Measurements from ENCODE around the gene JSRP1. TPM values are rescaled to one million over a fixed set of nuclear protein-coding genes. Genes with fewer than 3 reads are reported as not detected.

Gene JSRP1
- polyA plus RNA-seq, 1 of the 3 experiments (the other 2 are of a cell fraction): 0.76 TPM

DNA sequence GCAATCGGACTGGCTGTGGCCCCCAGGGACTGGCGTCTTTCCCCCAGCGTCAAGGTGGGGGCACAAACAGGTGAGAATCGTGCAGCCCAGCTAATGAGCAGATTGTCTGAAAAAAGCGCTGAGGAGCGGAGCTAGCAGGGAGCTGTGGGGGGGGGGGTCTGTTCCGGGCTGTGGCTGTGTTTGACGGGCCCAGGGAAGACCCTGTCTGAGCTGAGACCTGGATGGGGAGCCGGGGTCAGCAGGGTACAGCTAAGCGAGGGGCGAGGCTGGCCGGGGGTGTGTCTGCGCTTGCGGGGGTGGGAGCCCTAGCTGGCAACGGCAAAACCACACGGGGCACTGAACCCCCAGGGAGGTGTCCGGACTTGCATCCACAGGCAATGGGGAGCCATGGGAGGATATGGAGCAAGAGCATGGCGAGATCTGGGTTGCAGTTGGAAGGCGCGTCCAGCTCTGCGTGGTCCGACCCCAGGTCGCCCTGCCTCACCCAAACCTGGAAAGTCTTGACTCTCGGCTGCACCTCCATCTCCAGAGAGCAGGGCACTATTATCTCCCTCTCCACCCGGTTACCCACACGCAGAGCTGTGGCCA, 47.1 kb upstream of the JSRP1 start:
- Histone ChIP-seq H3K9me3 (no peaks in the 10 kb centered on the region), H3K9ac (no peak overlapping the region), H4K20me1 (ENCODE audit: insufficient read depth) (no peaks in the 10 kb centered on the region), H3K36me3 (replicated peaks in 1 of 2; ENCODE audit: control insufficient read depth in 1 of 2, insufficient read depth in 2 of 2, low read length in 1 of 2) (no peaks in the 10 kb centered on the region), H3K27me3 (ENCODE audit: insufficient read depth) (no peaks in the 10 kb centered on the region; the same call in 1 of the 2 replicates), H3K4me3 (ENCODE audit: low read depth in 2 of 2, low read length in 1 of 2) (no peak overlapping the region), H2AFZ (ENCODE audit: low read depth) (no peak overlapping the region), H3K4me1 (ENCODE audit: control insufficient read depth in 1 of 2, insufficient read depth in 2 of 2, low read depth in 1 of 2, low read length in 1 of 2) (peaks cover 0 to 2% of the 10 kb centered on the region in 2 experiments; a peak in 1 of 4 replicates), H3K79me2 (ENCODE audit: insufficient read depth) (no peaks in the 10 kb centered on the region), H3K27ac (ENCODE audit: low read depth in 2 of 2, low read length in 1 of 2) (no peak overlapping the region), H3K4me2 (no peak overlapping the region), H3K9me2 (no peaks in the 10 kb centered on the region), H3F3A (replicated peaks; ENCODE audit: insufficient read depth) (no peaks in the 10 kb centered on the region)
- 77% methylated on average over 11 of the region's 26 CpGs for WGBS (ENCODE audit: low lambda C conversion rate)
- no peak for DNase-seq
- TF ChIP-seq NFIC (IDR thresholded peaks at IDR 0.05; ENCODE audit: borderline replicate concordance) (no peak), SIN3A (IDR thresholded peaks at IDR 0.05; ENCODE audit: borderline replicate concordance, low read depth, low read length) (no peak), FOXM1 (IDR thresholded peaks at IDR 0.05; ENCODE audit: low read depth) (no peak), POLR2AphosphoS5 (IDR thresholded peaks at IDR 0.05; ENCODE audit: low read depth, low read length) (no peak), ELF1 (IDR thresholded peaks at IDR 0.05) (no peak), EP300 (IDR thresholded peaks at IDR 0.05; ENCODE audit: borderline replicate concordance in 1 of 2, low read depth in 1 of 2, low read length in 1 of 2) (no peak)
- TF ChIP-seq, protein P1, sequence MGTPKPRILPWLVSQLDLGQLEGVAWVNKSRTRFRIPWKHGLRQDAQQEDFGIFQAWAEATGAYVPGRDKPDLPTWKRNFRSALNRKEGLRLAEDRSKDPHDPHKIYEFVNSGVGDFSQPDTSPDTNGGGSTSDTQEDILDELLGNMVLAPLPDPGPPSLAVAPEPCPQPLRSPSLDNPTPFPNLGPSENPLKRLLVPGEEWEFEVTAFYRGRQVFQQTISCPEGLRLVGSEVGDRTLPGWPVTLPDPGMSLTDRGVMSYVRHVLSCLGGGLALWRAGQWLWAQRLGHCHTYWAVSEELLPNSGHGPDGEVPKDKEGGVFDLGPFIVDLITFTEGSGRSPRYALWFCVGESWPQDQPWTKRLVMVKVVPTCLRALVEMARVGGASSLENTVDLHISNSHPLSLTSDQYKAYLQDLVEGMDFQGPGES (IDR thresholded peaks at IDR 0.05; ENCODE audit: low read depth, low read length): no peak
- ChIA-PET POLR2A (interaction anchor here (0.6 to 1.8 kb wide), 3 partner anchors 12 to 53 kb away, joined by 3 to 4 read pairs (median 4); no protein-coding TSS in a partner anchor), CTCF (interaction anchor here (1.2 to 3.0 kb wide), 3 partner anchors 9 to 73 kb away, joined by 3 to 15 read pairs (median 5); no protein-coding TSS in a partner anchor)

DNA sequence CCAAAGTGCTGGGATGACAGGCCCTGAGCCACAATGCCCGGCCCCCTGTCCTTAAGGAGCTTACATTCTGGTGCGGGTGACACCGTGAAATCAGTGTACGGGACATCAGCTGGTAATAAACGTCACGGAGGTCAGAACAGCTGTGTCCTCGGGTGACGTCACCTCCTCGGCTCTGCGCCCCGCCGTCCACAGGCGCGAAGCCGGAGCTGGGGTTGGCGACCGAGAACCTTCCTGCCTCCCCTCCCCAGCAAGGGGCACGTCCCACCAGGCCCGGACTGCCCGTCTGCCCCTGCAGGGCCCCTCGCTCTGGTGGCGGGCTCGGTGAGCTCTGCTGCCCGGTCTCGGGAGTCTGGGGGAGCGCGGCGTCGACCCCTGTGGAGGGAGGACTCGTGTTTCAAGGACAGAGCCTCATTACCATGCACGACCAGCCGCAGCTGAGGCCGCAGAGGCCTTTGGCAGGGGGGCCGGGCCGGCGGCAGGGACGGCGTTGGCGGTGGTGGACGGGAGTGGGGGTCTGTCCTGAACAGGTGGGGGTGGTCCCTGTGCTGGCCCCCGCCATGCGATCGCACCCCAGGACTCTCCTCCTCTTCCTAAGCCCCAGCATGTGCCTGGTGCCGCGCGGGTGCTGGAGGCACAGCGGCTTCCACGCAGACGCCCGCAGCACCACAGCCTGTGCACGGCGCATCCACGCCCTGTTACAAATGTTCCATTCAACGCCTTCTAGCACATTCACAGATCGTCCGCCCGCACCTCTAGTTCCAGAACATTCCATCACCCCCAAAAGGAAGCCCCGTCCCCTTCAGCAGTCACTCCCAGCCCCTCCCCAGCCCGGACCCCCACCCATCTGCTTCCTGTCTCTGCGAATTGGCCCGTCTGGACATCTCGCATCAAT, 46.3 kb upstream of the JSRP1 start:
- H4K20me1 ChIP-seq (ENCODE audit: insufficient read depth): no peaks in the 10 kb centered on the region
- no peak for DNase-seq
- no peaks in the 10 kb centered on the region for H3K36me3 ChIP-seq (replicated peaks in 1 of 2; ENCODE audit: control insufficient read depth in 1 of 2, insufficient read depth in 2 of 2, low read length in 1 of 2)
- H3K9me3 ChIP-seq: no peaks in the 10 kb centered on the region
- TF ChIP-seq FOXJ3 (CRISPR knock-in tag; IDR thresholded peaks at IDR 0.05): no peak
- no peak for TF ChIP-seq NRF1 (IDR thresholded peaks at IDR 0.05; ENCODE audit: low read depth, low read length)
- TF ChIP-seq TAF1 (IDR thresholded peaks at IDR 0.05; ENCODE audit: borderline replicate concordance, low read depth, low read length): no peak
- no peak for TF ChIP-seq GATA2 (CRISPR knock-in tag; IDR thresholded peaks at IDR 0.05)
- TF ChIP-seq, protein P2, sequence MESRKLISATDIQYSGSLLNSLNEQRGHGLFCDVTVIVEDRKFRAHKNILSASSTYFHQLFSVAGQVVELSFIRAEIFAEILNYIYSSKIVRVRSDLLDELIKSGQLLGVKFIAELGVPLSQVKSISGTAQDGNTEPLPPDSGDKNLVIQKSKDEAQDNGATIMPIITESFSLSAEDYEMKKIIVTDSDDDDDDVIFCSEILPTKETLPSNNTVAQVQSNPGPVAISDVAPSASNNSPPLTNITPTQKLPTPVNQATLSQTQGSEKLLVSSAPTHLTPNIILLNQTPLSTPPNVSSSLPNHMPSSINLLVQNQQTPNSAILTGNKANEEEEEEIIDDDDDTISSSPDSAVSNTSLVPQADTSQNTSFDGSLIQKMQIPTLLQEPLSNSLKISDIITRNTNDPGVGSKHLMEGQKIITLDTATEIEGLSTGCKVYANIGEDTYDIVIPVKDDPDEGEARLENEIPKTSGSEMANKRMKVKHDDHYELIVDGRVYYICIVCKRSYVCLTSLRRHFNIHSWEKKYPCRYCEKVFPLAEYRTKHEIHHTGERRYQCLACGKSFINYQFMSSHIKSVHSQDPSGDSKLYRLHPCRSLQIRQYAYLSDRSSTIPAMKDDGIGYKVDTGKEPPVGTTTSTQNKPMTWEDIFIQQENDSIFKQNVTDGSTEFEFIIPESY (IDR thresholded peaks at IDR 0.05; ENCODE audit: borderline replicate concordance, low read depth): no peak
- TF ChIP-seq, protein P3, sequence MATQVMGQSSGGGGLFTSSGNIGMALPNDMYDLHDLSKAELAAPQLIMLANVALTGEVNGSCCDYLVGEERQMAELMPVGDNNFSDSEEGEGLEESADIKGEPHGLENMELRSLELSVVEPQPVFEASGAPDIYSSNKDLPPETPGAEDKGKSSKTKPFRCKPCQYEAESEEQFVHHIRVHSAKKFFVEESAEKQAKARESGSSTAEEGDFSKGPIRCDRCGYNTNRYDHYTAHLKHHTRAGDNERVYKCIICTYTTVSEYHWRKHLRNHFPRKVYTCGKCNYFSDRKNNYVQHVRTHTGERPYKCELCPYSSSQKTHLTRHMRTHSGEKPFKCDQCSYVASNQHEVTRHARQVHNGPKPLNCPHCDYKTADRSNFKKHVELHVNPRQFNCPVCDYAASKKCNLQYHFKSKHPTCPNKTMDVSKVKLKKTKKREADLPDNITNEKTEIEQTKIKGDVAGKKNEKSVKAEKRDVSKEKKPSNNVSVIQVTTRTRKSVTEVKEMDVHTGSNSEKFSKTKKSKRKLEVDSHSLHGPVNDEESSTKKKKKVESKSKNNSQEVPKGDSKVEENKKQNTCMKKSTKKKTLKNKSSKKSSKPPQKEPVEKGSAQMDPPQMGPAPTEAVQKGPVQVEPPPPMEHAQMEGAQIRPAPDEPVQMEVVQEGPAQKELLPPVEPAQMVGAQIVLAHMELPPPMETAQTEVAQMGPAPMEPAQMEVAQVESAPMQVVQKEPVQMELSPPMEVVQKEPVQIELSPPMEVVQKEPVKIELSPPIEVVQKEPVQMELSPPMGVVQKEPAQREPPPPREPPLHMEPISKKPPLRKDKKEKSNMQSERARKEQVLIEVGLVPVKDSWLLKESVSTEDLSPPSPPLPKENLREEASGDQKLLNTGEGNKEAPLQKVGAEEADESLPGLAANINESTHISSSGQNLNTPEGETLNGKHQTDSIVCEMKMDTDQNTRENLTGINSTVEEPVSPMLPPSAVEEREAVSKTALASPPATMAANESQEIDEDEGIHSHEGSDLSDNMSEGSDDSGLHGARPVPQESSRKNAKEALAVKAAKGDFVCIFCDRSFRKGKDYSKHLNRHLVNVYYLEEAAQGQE (IDR thresholded peaks at IDR 0.05; ENCODE audit: low read depth, low read length): no peak
- TF ChIP-seq, protein P4, sequence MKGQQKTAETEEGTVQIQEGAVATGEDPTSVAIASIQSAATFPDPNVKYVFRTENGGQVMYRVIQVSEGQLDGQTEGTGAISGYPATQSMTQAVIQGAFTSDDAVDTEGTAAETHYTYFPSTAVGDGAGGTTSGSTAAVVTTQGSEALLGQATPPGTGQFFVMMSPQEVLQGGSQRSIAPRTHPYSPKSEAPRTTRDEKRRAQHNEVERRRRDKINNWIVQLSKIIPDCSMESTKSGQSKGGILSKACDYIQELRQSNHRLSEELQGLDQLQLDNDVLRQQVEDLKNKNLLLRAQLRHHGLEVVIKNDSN (IDR thresholded peaks at IDR 0.05; ENCODE audit: borderline replicate concordance, low read depth): no peak
- TF ChIP-seq CHD2 (IDR thresholded peaks at IDR 0.05; ENCODE audit: low read length, partially characterized antibody): no peak
- TF ChIP-seq NFIC (IDR thresholded peaks at IDR 0.05; ENCODE audit: borderline replicate concordance): no peak
- no peak for TF ChIP-seq RXRA (IDR thresholded peaks at IDR 0.05; ENCODE audit: borderline replicate concordance, low read depth)
- TF ChIP-seq, protein P5, sequence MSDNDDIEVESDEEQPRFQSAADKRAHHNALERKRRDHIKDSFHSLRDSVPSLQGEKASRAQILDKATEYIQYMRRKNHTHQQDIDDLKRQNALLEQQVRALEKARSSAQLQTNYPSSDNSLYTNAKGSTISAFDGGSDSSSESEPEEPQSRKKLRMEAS (IDR thresholded peaks at IDR 0.05; ENCODE audit: low read depth): no peak
- H3F3A ChIP-seq (replicated peaks; ENCODE audit: insufficient read depth): peaks cover 5% of the 10 kb centered on the region
- POLR2A ChIA-PET: interaction anchor here (1.8 kb wide), 1 partner anchor 52 kb away, joined by 4 read pairs; no protein-coding TSS in a partner anchor
- no peaks in the 10 kb centered on the region for H3K9me2 ChIP-seq
- H3K79me2 ChIP-seq (ENCODE audit: insufficient read depth): no peaks in the 10 kb centered on the region
- CTCF ChIA-PET: interaction anchor here (1.2 to 3.0 kb wide), 3 partner anchors 8 to 72 kb away, joined by 3 to 15 read pairs (median 5); no protein-coding TSS in a partner anchor
- WGBS (ENCODE audit: low lambda C conversion rate): 88% methylated on average over 44 of the region's 62 CpGs
- no peaks in the 10 kb centered on the region for H3K4me1 ChIP-seq (ENCODE audit: control insufficient read depth in 1 of 2, insufficient read depth in 2 of 2, low read depth in 1 of 2, low read length in 1 of 2)
- H3K4me3 ChIP-seq (ENCODE audit: low read depth in 2 of 2, low read length in 1 of 2): no peak overlapping the region
- no peak overlapping the region for H3K9ac ChIP-seq
- H3K27ac ChIP-seq (ENCODE audit: low read depth in 2 of 2, low read length in 1 of 2): no peak overlapping the region
- no peak overlapping the region for H2AFZ ChIP-seq (ENCODE audit: low read depth)
- H3K4me2 ChIP-seq: no peak overlapping the region
- no peaks in the 10 kb centered on the region; the same call in 1 of the 2 replicates for H3K27me3 ChIP-seq (ENCODE audit: insufficient read depth)
